GM06990 (cell line): ENCODE measurements around the gene TNIP2.

Experiments used
- DNase-seq: peaks from one replicate; pipeline ENCODE4 v3.0.0-alpha.2; 2011; ENCODE audit not compliant: insufficient read length; ENCODE audit errors: extremely low read depth
- H3K27me3 ChIP-seq: replicated peaks from 2 replicates; pipeline ENCODE4 v1.6.0; 2011; ENCODE audit warnings: low read length; ENCODE audit not compliant: control insufficient read depth, insufficient read depth
- H3K36me3 ChIP-seq: 2 replicates; pipeline ENCODE4 v1.5.1; 2011; ENCODE audit warnings: low read length; ENCODE audit not compliant: control insufficient read depth, insufficient read depth
- H3K4me3 ChIP-seq: replicated peaks from 2 replicates; pipeline ENCODE4 v1.5.1; 2011; ENCODE audit warnings: low read depth, mild to moderate bottlenecking, control low read depth, low read length
- TF ChIP-seq, protein P1 (sequence below): IDR thresholded peaks from 2 replicates; pipeline ENCODE4 v1.5.1; 2011; ENCODE audit warnings: low read length, control low read depth, mild to moderate bottlenecking, inconsistent platforms; ENCODE audit not compliant: insufficient read depth, poor library complexity, severe bottlenecking

The TNIP2 gene

DNA sequence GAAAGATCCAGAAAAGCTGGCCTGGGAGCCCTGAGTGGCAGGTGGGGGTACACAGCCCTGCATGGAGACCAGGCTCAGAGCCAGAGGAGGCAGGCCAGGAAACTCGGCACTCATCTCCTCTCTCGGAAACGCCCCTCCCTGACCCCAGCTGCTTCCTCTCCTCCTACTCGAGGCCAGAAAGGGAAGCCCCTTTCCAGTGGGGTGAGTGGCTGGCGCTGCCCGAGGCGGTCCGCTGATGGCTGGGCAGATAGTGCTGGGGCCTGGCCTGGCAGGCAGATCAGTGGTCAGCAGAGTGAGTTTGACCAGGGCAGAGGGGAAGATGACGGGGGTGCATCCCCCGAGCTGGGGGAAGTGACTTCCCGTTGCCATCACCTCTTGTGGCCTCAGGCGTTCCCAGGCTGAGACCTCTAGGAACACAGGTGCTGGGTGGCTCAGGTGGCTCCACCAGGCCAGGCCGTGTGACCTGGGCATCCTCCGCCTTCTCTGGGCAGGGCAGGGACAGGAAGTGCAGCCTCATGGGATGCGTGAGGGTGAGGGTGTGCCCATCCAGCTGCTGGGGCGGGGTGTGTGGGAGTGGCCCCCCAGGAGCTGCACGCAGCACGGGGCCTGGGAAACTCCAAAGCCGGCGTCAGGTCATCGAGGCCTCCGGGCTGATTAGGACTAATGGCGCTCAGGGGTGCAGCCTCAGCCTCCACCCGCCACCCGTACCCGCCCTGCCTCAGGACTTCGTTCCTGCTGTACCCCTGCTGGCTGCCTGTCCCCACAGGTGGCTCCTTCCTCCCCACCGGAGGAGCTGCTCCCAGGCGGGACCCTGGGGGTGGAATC lies 42.5 kb upstream of the TNIP2 start:
- H3K27me3 ChIP-seq = no peaks in the 10 kb centered on the region
- TF ChIP-seq, protein P1, sequence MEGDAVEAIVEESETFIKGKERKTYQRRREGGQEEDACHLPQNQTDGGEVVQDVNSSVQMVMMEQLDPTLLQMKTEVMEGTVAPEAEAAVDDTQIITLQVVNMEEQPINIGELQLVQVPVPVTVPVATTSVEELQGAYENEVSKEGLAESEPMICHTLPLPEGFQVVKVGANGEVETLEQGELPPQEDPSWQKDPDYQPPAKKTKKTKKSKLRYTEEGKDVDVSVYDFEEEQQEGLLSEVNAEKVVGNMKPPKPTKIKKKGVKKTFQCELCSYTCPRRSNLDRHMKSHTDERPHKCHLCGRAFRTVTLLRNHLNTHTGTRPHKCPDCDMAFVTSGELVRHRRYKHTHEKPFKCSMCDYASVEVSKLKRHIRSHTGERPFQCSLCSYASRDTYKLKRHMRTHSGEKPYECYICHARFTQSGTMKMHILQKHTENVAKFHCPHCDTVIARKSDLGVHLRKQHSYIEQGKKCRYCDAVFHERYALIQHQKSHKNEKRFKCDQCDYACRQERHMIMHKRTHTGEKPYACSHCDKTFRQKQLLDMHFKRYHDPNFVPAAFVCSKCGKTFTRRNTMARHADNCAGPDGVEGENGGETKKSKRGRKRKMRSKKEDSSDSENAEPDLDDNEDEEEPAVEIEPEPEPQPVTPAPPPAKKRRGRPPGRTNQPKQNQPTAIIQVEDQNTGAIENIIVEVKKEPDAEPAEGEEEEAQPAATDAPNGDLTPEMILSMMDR = no peak
- H3K36me3 ChIP-seq = no peaks in the 10 kb centered on the region; the same call in 1 of the 2 replicates
- peak; percentile 70 for DNase-seq
- H3K4me3 ChIP-seq = peak overlapping the region; percentile 74

GRCh38 chr4:2797545-2798305 lies 41.6 kb upstream of the TNIP2 start:
- TF ChIP-seq, protein P1 = no peak
- peak; percentile 42 for DNase-seq
- no peaks in the 10 kb centered on the region for H3K36me3 ChIP-seq
- H3K4me3 ChIP-seq = no peak overlapping the region
- no peaks in the 10 kb centered on the region for H3K27me3 ChIP-seq

GRCh38 chr4:2796849-2797544 lies 40.9 kb upstream of the TNIP2 start:
- no peak for DNase-seq
- Histone ChIP-seq H3K27me3 (no peaks in the 10 kb centered on the region), H3K36me3 (no peaks in the 10 kb centered on the region), H3K4me3 (no peak overlapping the region)
- TF ChIP-seq, protein P1 = no peak

GRCh38 chr4:2795893-2796848 lies 40.0 kb upstream of the TNIP2 start:
- no peaks in the 10 kb centered on the region for H3K27me3 ChIP-seq
- peak; percentile 7 for DNase-seq
- TF ChIP-seq, protein P1 = no peak
- H3K4me3 ChIP-seq = no peak overlapping the region
- no peaks in the 10 kb centered on the region for H3K36me3 ChIP-seq
